Esophagus (tissue), 2 donors: ENCODE results near the gene ZNF442. TPM values are rescaled to one million over a fixed set of nuclear protein-coding genes. Genes with fewer than 3 reads are reported as not detected.
"Not testable (repeated sequence)": the region's sequence is repeated elsewhere in the genome, so short reads cannot be mapped to it uniquely, and the experiment has no call there.

Experiments used
- H3K27ac ChIP-seq, 2 donors: one replicate each; pipeline ENCODE4 v1.5.1; 2013; ENCODE audit warnings: low read depth in 2 of 2, mild to moderate bottlenecking in 2 of 2, inconsistent platforms in 1 of 2, low read length in 1 of 2, moderate library complexity in 1 of 2
- H3K27me3 ChIP-seq, 2 donors: one replicate each; pipeline ENCODE4 v1.6.1; 2013; ENCODE audit warnings: low read length in 2 of 2, control low read depth in 1 of 2, mild to moderate bottlenecking in 1 of 2; ENCODE audit not compliant: insufficient read depth in 2 of 2, control insufficient read depth in 1 of 2
- H3K36me3 ChIP-seq, 2 donors: one replicate each; pipeline ENCODE4 v1.6.1; 2013; ENCODE audit warnings: low read length in 1 of 2; ENCODE audit not compliant: control insufficient read depth in 2 of 2, insufficient read depth in 2 of 2
- H3K4me1 ChIP-seq, 2 donors: one replicate each; pipeline ENCODE4 v1.6.1; 2013; ENCODE audit warnings: low read length in 1 of 2; ENCODE audit not compliant: control insufficient read depth in 2 of 2, insufficient read depth in 2 of 2
- H3K4me3 ChIP-seq, 2 donors: one replicate each; pipeline ENCODE4 v1.5.1; 2013; ENCODE audit warnings: low read length in 2 of 2, mild to moderate bottlenecking in 2 of 2, low read depth in 1 of 2, moderate library complexity in 1 of 2
- H3K9me3 ChIP-seq, 2 donors: one replicate each; pipeline ENCODE4 v1.6.1; 2013; ENCODE audit warnings: mild to moderate bottlenecking in 2 of 2, low read depth in 1 of 2, low read length in 1 of 2, moderate library complexity in 1 of 2; ENCODE audit not compliant: control insufficient read depth in 2 of 2, insufficient read depth in 1 of 2
- WGBS, 2 donors: extraction: QIAGEN DNeasy Blood & Tissue Kit; methylation state at CpG; one replicate each; pipeline ENCODE4 v1.1.7; 2013; 5-methylcytosine and 5-hydroxymethylcytosine counted together
- polyA plus RNA-seq, 2 donors: library from polyadenylated mRNA; stranded (reverse); fragments of 200-250 nt; gene quantifications; one replicate each; pipeline ENCODE4 v1.2.3, GENCODE V29; 2013
- donor health status: healthy with polysubstance abuse.
- donor health status: Bipolar disorder and iron deficiency.

ZNF442 gene
- polyA plus RNA-seq, 2 donors: 0.26 to 0.58 TPM

DNA sequence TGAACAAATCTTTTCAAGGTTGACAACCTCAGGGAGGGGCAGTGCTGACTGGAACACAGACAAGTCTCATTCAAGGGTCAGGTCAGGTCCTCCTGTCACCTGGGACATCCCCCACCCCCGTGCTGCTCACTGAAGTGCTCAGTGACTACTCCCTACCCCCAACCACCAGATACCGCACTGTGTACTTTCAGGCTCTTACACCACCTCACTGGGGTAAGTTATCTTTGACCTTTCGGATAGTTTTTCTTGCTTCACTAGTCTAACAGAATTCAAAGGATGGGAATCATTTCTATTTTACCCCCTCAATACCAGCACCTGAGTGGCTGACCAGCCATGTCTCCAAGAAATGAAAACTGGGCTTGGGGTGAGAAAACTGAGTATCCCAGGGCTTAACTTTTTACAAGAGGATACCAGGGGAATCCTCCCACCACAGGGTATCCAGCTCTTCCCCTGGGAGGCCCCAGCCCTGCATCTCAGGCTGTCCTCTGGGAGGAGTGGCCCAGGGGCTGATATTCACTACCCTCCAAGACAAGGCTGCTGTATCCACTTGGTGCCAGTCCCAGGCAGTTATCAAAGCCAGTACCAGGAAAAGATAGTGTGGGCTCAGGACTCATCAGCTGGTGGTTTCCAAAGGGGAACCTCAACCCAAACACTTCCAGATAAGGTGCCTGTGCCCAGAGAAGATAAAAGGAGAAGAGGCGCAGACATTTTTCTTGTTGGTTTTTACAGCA lies 34.1 kb downstream of the ZNF442 start:
- H3K9me3 ChIP-seq: no peaks in the 10 kb centered on the region
- 63 to 74% methylated on average over 4 of the region's 4 CpGs for WGBS, 2 donors
- no peak overlapping the region for H3K4me3 ChIP-seq
- H3K27me3 ChIP-seq: no peaks in the 10 kb centered on the region
- no peak overlapping the region for H3K27ac ChIP-seq
- peaks cover 0 to 6% of the 10 kb centered on the region in 2 donors for H3K4me1 ChIP-seq
- no peaks in the 10 kb centered on the region for H3K36me3 ChIP-seq

DNA sequence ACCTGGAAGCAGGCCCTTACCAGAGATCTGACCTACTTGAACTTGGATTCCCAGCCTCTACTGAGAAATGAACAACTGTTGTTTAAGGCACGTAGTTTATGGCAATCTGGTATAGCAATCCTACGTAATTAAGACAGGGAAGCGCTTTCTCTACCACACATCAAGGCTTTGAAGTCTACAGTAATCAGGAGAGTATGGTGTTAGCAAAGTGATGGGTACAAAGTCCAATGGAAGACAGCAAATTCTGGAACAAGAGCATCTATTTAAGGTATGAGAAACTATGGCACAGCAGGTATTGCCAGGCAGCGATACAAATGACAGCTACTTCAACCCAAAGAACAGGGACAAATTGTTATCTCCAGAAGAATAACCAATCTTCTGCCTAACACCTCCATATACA lies 35.1 kb downstream of the ZNF442 start:
- Histone ChIP-seq H3K4me3 (no peak overlapping the region), H3K27ac (no peak overlapping the region), H3K27me3 (no peaks in the 10 kb centered on the region), H3K9me3 (no peaks in the 10 kb centered on the region), H3K36me3 (no peaks in the 10 kb centered on the region), H3K4me1 (peaks cover 0 to 6% of the 10 kb centered on the region in 2 donors)
- WGBS, 2 donors: 84 to 98% methylated on average over 4 of the region's 4 CpGs

DNA sequence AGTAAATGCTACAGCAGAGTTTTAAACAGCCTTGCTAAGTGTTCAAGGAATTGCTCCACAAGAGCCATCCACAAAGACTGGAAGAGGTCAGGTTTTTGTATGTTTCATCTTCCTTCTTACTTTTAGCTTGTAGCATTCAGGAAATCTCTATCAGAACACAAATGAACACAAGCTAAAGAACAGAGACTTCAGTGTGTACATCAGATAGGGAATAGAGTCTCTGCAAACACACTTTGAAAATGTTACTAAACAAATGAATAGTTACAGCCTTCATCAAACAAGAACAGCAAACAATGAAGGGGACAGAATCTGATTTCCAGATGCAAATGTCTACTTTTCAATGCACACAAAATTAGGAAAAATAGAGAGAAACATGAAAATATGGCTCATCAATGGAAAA lies 39.8 kb downstream of the ZNF442 start:
- Histone ChIP-seq H3K36me3 (peaks cover 4 to 5% of the 10 kb centered on the region in 2 donors), H3K4me3 (no peak overlapping the region), H3K4me1 (no peaks in the 10 kb centered on the region), H3K27me3 (no peaks in the 10 kb centered on the region), H3K27ac (no peak overlapping the region), H3K9me3 (no peaks in the 10 kb centered on the region)

DNA sequence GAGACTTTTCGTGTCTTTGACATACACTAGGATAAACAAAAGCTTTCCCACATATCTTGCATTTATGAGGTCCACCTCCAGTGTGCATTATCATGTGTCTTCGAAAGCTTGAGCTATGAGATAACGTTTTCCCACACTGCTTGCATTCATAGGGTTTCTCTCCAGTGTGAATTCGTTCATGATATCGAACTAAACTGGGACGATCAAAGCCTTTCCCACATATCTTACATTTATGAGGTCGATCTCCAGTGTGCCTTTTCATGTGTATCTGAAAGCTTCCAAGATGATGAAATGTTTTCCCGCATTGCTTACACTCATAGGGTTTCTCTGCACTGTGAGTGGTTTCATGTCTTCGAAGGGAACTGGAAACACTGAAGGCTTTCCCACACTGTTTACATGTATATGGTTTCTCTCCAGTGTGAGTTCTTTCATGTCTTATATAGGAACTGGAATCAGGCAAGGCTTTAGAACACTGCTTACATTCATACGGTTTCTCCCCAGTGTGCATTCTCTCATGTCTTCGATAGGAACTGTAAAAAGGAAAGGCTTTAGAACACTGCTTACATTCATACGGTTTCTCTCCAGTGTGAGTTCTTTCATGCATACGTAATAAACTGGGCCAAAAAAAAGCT lies 46.6 kb downstream of the ZNF442 start:
- no peaks in the 10 kb centered on the region for H3K27me3 ChIP-seq
- peaks cover 4 to 14% of the 10 kb centered on the region in 2 donors for H3K9me3 ChIP-seq
- H3K27ac ChIP-seq: no peak overlapping the region
- WGBS, 2 donors: 97% methylated on average over 13 of the region's 13 CpGs
- H3K4me1 ChIP-seq: no peaks in the 10 kb centered on the region
- no peak overlapping the region for H3K4me3 ChIP-seq
- peaks cover 4 to 17% of the 10 kb centered on the region in 2 donors for H3K36me3 ChIP-seq

- WGBS, 2 donors: 46 to 58% methylated on average over 7 of the region's 7 CpGs
Measured at GRCh38 chr19:12314553-12314952, 50.9 kb downstream of the ZNF442 start.

DNA sequence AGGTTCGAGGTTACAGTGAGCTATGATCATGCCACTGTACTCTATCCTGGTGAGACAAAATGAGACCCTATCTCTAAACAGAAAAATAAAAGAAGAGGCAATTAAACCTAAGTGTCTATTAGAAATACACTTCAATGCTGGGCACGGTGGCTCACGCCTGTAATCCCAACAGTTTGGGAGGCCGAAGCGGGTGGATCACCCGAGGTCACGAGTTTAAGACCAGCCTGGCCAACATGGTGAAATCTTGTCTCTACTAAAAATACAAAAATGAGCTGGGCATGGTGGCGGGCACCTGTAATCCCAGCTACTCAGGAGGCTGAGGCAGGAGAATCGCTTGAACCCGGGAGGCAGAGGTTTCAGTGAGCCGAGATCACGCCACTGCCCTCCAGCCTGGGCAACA lies 56.6 kb downstream of the ZNF442 start:
- H3K4me3 ChIP-seq, H3K4me1 ChIP-seq, H3K36me3 ChIP-seq, H3K27me3 ChIP-seq, H3K27ac ChIP-seq, H3K9me3 ChIP-seq: not testable (repeated sequence)
- 95 to 97% methylated on average over 12 of the region's 12 CpGs for WGBS, 2 donors

More at GRCh38 chr19:12314553-12314952, 50.9 kb downstream of the ZNF442 start:
- no peak overlapping the region for H3K27ac ChIP-seq
- peaks cover 0 to 9% of the 10 kb centered on the region in 2 donors for H3K36me3 ChIP-seq
- H3K4me3 ChIP-seq: no peak overlapping the region
- peaks cover 4 to 9% of the 10 kb centered on the region in 2 donors for H3K9me3 ChIP-seq
- H3K4me1 ChIP-seq: no peaks in the 10 kb centered on the region
- no peaks in the 10 kb centered on the region for H3K27me3 ChIP-seq

Other genes with a start within 250 kb of the ZNF442 start
- gene ZNF20, start 225.3 kb downstream of the ZNF442 start, polyA plus RNA-seq: 1 to 10 TPM; 1.8 to 3.6 TPM
- under 1 TPM; 0.47 to 0.75 TPM for gene ZNF625, start 208.9 kb downstream of the ZNF442 start, polyA plus RNA-seq
- 1 to 10 TPM; 1.7 to 1.8 TPM for gene ZNF136, start 202.6 kb downstream of the ZNF442 start, polyA plus RNA-seq
- 1 to 10 TPM; 5.7 TPM for gene ZNF44, start 70.8 kb downstream of the ZNF442 start, polyA plus RNA-seq
- gene ZNF563, start 32.0 kb downstream of the ZNF442 start, polyA plus RNA-seq: 1 to 10 TPM; 1.5 to 1.7 TPM
- gene ZNF799, start 35.6 kb upstream of the ZNF442 start, polyA plus RNA-seq: 1 to 10 TPM; 1.5 to 3.3 TPM
- 1 to 10 TPM; 1.5 to 3.5 TPM for gene ZNF443, start 75.3 kb upstream of the ZNF442 start, polyA plus RNA-seq
- under 1 TPM; 0.38 to 0.45 TPM for gene ZNF709, start 119.1 kb upstream of the ZNF442 start, polyA plus RNA-seq
- 1 to 10 TPM; 2.9 to 3.8 TPM for gene ZNF564, start 185.8 kb upstream of the ZNF442 start, polyA plus RNA-seq
- gene ZNF490, start 245.1 kb upstream of the ZNF442 start, polyA plus RNA-seq: under 1 TPM; 0.36 to 0.61 TPM
- gene ZNF791, start 245.2 kb upstream of the ZNF442 start, polyA plus RNA-seq: 1 to 10 TPM; 5.1 to 8.1 TPM